ENCODE measurements around the gene COMTD1.

The COMTD1 gene

GRCh38 chr10:75236178-75236825 lies 545 bp upstream of the COMTD1 start:
- H3K36me3 ChIP-seq (ENCODE audit: control insufficient read depth, insufficient read depth, low read length): peaks cover 10% of the 10 kb centered on the region
- no peaks in the 10 kb centered on the region; the same call in 1 of the 2 replicates for H3K27me3 ChIP-seq (replicated peaks; ENCODE audit: control insufficient read depth, insufficient read depth, low read length)
- DNase-seq (ENCODE audit: extremely low read depth, insufficient read length): no peak
- no peak overlapping the region for H3K4me3 ChIP-seq (replicated peaks; ENCODE audit: low read depth, low read length)
- TF ChIP-seq CTCF (IDR thresholded peaks at IDR 0.05; ENCODE audit: insufficient read depth, low read length, poor library complexity, severe bottlenecking): no peak

GRCh38 chr10:75234683-75235374 lies 928 bp downstream of the COMTD1 start:
- no peak for TF ChIP-seq CTCF (IDR thresholded peaks at IDR 0.05; ENCODE audit: insufficient read depth, low read length, poor library complexity, severe bottlenecking)
- no peaks in the 10 kb centered on the region; the same call in 1 of the 2 replicates for H3K27me3 ChIP-seq (replicated peaks; ENCODE audit: control insufficient read depth, insufficient read depth, low read length)
- peak overlapping the region; percentile 85 for H3K4me3 ChIP-seq (replicated peaks; ENCODE audit: low read depth, low read length)
- H3K36me3 ChIP-seq (ENCODE audit: control insufficient read depth, insufficient read depth, low read length): peaks cover 10% of the 10 kb centered on the region
- no peak for DNase-seq (ENCODE audit: extremely low read depth, insufficient read length)

- no peak for TF ChIP-seq CTCF (IDR thresholded peaks at IDR 0.05; ENCODE audit: insufficient read depth, low read length, poor library complexity, severe bottlenecking)
- Histone ChIP-seq H3K36me3 (ENCODE audit: control insufficient read depth, insufficient read depth, low read length) (peaks cover 10% of the 10 kb centered on the region), H3K4me3 (replicated peaks; ENCODE audit: low read depth, low read length) (peak overlapping the region; percentile 85), H3K27me3 (replicated peaks; ENCODE audit: control insufficient read depth, insufficient read depth, low read length) (no peaks in the 10 kb centered on the region)
- DNase-seq (ENCODE audit: extremely low read depth, insufficient read length): peak; percentile 95
Measured at GRCh38 chr10:75234017-75234682, 1.6 kb downstream of the COMTD1 start.

GRCh38 chr10:75233444-75234016 lies 2.2 kb downstream of the COMTD1 start:
- peaks cover 10% of the 10 kb centered on the region for H3K36me3 ChIP-seq (ENCODE audit: control insufficient read depth, insufficient read depth, low read length)
- DNase-seq (ENCODE audit: extremely low read depth, insufficient read length): no peak
- peak overlapping the region; percentile 45 for H3K4me3 ChIP-seq (replicated peaks; ENCODE audit: low read depth, low read length)
- TF ChIP-seq CTCF (IDR thresholded peaks at IDR 0.05; ENCODE audit: insufficient read depth, low read length, poor library complexity, severe bottlenecking): no peak
- H3K27me3 ChIP-seq (replicated peaks; ENCODE audit: control insufficient read depth, insufficient read depth, low read length): no peaks in the 10 kb centered on the region

- TF ChIP-seq CTCF (IDR thresholded peaks at IDR 0.05; ENCODE audit: insufficient read depth, low read length, poor library complexity, severe bottlenecking): no peak
- H3K27me3 ChIP-seq (replicated peaks; ENCODE audit: control insufficient read depth, insufficient read depth, low read length): no peaks in the 10 kb centered on the region
- DNase-seq (ENCODE audit: extremely low read depth, insufficient read length): no peak
- H3K36me3 ChIP-seq (ENCODE audit: control insufficient read depth, insufficient read depth, low read length): peaks cover 10% of the 10 kb centered on the region
- no peak overlapping the region for H3K4me3 ChIP-seq (replicated peaks; ENCODE audit: low read depth, low read length)
Measured at GRCh38 chr10:75231672-75232581, 3.8 kb downstream of the COMTD1 start.

All from GM06990 (cell line).